Liver (tissue), 9 donors: ENCODE data around the gene MYO1B. TPM values are rescaled to one million over a fixed set of nuclear protein-coding genes. Genes with fewer than 3 reads are reported as not detected.

Experiments
- DNase-seq: peaks from one replicate; pipeline ENCODE4 v3.0.0-alpha.2; 2017; ENCODE audit warnings: low spot score
- H3K27ac ChIP-seq, 2 donors: one replicate each; pipeline ENCODE4 v1.7.0; 2013; ENCODE audit warnings: inconsistent platforms in 2 of 2, low read length in 2 of 2, control low read depth in 1 of 2, low read depth in 1 of 2, mild to moderate bottlenecking in 1 of 2
- H3K27me3 ChIP-seq, 4 donors: one replicate each; pipeline versions ENCODE4 v1.6.1 to v1.7.0; 2013; ENCODE audit warnings: low read length in 3 of 4, inconsistent platforms in 1 of 4, mild to moderate bottlenecking in 1 of 4, moderate library complexity in 1 of 4; ENCODE audit not compliant: control insufficient read depth in 4 of 4, insufficient read depth in 4 of 4
- H3K36me3 ChIP-seq, 4 donors: one replicate each; pipeline versions ENCODE4 v1.6.1 to v1.7.0; 2013; ENCODE audit warnings: low read length in 3 of 4, mild to moderate bottlenecking in 3 of 4, low read depth in 1 of 4, moderate library complexity in 1 of 4; ENCODE audit not compliant: control insufficient read depth in 4 of 4, insufficient read depth in 3 of 4
- H3K4me1 ChIP-seq, 4 donors: one replicate each; pipeline versions ENCODE4 v1.6.1 to v1.7.0; 2013; ENCODE audit warnings: low read length in 3 of 4, mild to moderate bottlenecking in 3 of 4, moderate library complexity in 1 of 4; ENCODE audit not compliant: control insufficient read depth in 4 of 4, insufficient read depth in 4 of 4
- H3K4me3 ChIP-seq, 3 donors: one replicate each; pipeline versions ENCODE4 v1.6.1 to v1.7.0; 2013; ENCODE audit warnings: low read length in 3 of 3, control low read depth in 1 of 3, low read depth in 1 of 3, mild to moderate bottlenecking in 1 of 3
- H3K9ac ChIP-seq, 2 donors: one replicate each; pipeline ENCODE4 v1.7.0; 2013; ENCODE audit warnings: low read length in 2 of 2, mild to moderate bottlenecking in 2 of 2, moderate library complexity in 2 of 2, control low read depth in 1 of 2, low read depth in 1 of 2
- H3K9me3 ChIP-seq, 4 donors: one replicate each; pipeline versions ENCODE4 v1.6.1 to v1.7.0; 2013; ENCODE audit warnings: low read length in 3 of 4; ENCODE audit not compliant: control insufficient read depth in 4 of 4
- ATF3 ChIP-seq: IDR thresholded peaks from 2 replicates; pipeline ENCODE4 v1.6.1; 2016; ENCODE audit warnings: antibody characterized with exemption
- EGR1 ChIP-seq, 2 donors: IDR thresholded peaks; 2 replicates each; pipeline ENCODE4 v1.6.1; 2016 to 2018; ENCODE audit warnings: antibody characterized with exemption in 2 of 2, low read depth in 2 of 2
- FOXA1 ChIP-seq: IDR thresholded peaks from 2 replicates; pipeline ENCODE4 v1.6.1; 2016; ENCODE audit warnings: antibody characterized with exemption
- FOXA2 ChIP-seq: IDR thresholded peaks from 2 replicates; pipeline ENCODE4 v1.6.1; 2016; ENCODE audit warnings: antibody characterized with exemption
- GABPA ChIP-seq, 2 donors: IDR thresholded peaks in 1 of 2; conservative IDR thresholded peaks in 1 of 2; 2 replicates each; pipeline ENCODE4 v1.6.1; 2016; ENCODE audit warnings: antibody characterized with exemption in 2 of 2, mild to moderate bottlenecking in 1 of 2, moderate library complexity in 1 of 2
- HNF4A ChIP-seq, 2 donors: conservative IDR thresholded peaks; 2 replicates each; pipeline ENCODE4 v1.6.1; 2016; ENCODE audit warnings: antibody characterized with exemption in 2 of 2, mild to moderate bottlenecking in 2 of 2
- HNF4G ChIP-seq: IDR thresholded peaks from 2 replicates; pipeline ENCODE4 v1.6.1; 2016; ENCODE audit warnings: antibody characterized with exemption
- MAX ChIP-seq: IDR thresholded peaks from 2 replicates; pipeline ENCODE4 v1.6.1; 2016; ENCODE audit warnings: antibody characterized with exemption
- NR2F2 ChIP-seq: IDR thresholded peaks from 2 replicates; pipeline ENCODE4 v1.6.1; 2016; ENCODE audit warnings: antibody characterized with exemption
- RAD21 ChIP-seq, 2 donors: IDR thresholded peaks; 2 replicates each; pipeline ENCODE4 v1.6.1; 2016; ENCODE audit warnings: antibody characterized with exemption in 2 of 2, mild to moderate bottlenecking in 2 of 2
- REST ChIP-seq: IDR thresholded peaks from 2 replicates; pipeline ENCODE4 v1.6.1; 2016; ENCODE audit warnings: antibody characterized with exemption, mild to moderate bottlenecking
- RXRA ChIP-seq, 2 donors: IDR thresholded peaks; 2 replicates each; pipeline ENCODE4 v1.6.1; 2017 to 2018; ENCODE audit warnings: antibody characterized with exemption in 2 of 2, mild to moderate bottlenecking in 1 of 2
- SP1 ChIP-seq: IDR thresholded peaks from 2 replicates; pipeline ENCODE4 v1.6.1; 2018; ENCODE audit warnings: antibody characterized with exemption, mild to moderate bottlenecking
- TAF1 ChIP-seq: conservative IDR thresholded peaks from 2 replicates; pipeline ENCODE4 v1.6.1; 2016; ENCODE audit warnings: antibody characterized with exemption, mild to moderate bottlenecking
- ZBTB33 ChIP-seq: IDR thresholded peaks from 2 replicates; pipeline ENCODE4 v1.6.1; 2016; ENCODE audit warnings: antibody characterized with exemption
- WGBS: extraction: QIAGEN DNeasy Blood & Tissue Kit; methylation state at CpG from one replicate; pipeline ENCODE4 v1.1.7; 2013; 5-methylcytosine and 5-hydroxymethylcytosine counted together
- polyA plus RNA-seq, 2 donors: library from polyadenylated mRNA; stranded (reverse) in 1 of 2; unstranded in 1 of 2; fragments of 200-250 nt in 1 of 2; fragments of >200 nt in 1 of 2; fragmentation: Nextera tagmentation in 1 of 2; extraction: Ambion mirVana in 1 of 2; gene quantifications; one replicate each; pipeline versions ENCODE4 v1.2.1 to v1.2.3, GENCODE V29; 2013 to 2015
- total RNA-seq, 2 donors: library from RNA; depleted of rRNA; stranded (reverse); fragments of >200 nt; gene quantifications; one replicate each; pipeline ENCODE4 v1.2.3, GENCODE V29; 2014
- donor health status: healthy.
- donor health status: healthy.
- donor health status: healthy.
- donor health status: healthy.
- donor health status: healthy.

The MYO1B gene
- total and polyA plus RNA-seq, 4 donors, result 66.5 to 434 (median 117) TPM

GRCh38 chr2:191350826-191351225 lies 105.6 kb downstream of the MYO1B start:
- Histone ChIP-seq H3K4me1 (no peaks in the 10 kb centered on the region), H3K9me3 (no peaks in the 10 kb centered on the region), H3K27me3 (no peaks in the 10 kb centered on the region), H3K9ac (no peak overlapping the region), H3K36me3 (peaks cover 4 to 59% (median 36%) of the 10 kb centered on the region in 4 donors), H3K4me3 (no peak overlapping the region), H3K27ac (no peak overlapping the region)
- WGBS, result 63% methylated on average over 2 of the region's 2 CpGs
- DNase-seq, result no peak
- TF ChIP-seq FOXA1 (no peak), HNF4A (conservative IDR thresholded peaks at IDR 0.05) (no peak), REST (no peak), FOXA2 (no peak), SP1 (no peak), NR2F2 (no peak), RXRA (IDR thresholded peaks at IDR 0.05) (no peak), HNF4G (no peak), EGR1 (IDR thresholded peaks at IDR 0.05; ENCODE audit: low read depth in 2 of 2) (no peak), TAF1 (no peak), ZBTB33 (no peak), MAX (no peak), GABPA (IDR thresholded peaks at IDR 0.05 in 1 of 2, conservative IDR thresholded peaks at IDR 0.05 in 1 of 2) (no peak), ATF3 (no peak)

GRCh38 chr2:191351298-191351697 lies 106.1 kb downstream of the MYO1B start:
- Histone ChIP-seq H3K4me3 (no peak overlapping the region), H3K9me3 (no peaks in the 10 kb centered on the region), H3K9ac (no peak overlapping the region), H3K27ac (no peak overlapping the region), H3K36me3 (peaks cover 4 to 60% (median 34%) of the 10 kb centered on the region in 4 donors), H3K4me1 (no peaks in the 10 kb centered on the region), H3K27me3 (no peaks in the 10 kb centered on the region)
- no peak for DNase-seq
- 97% methylated on average over 3 of the region's 3 CpGs for WGBS
- no peak for TF ChIP-seq REST
- no peak for TF ChIP-seq ZBTB33
- TF ChIP-seq GABPA (IDR thresholded peaks at IDR 0.05 in 1 of 2, conservative IDR thresholded peaks at IDR 0.05 in 1 of 2), result no peak
- no peak for TF ChIP-seq HNF4A (conservative IDR thresholded peaks at IDR 0.05)
- TF ChIP-seq MAX, result no peak
- TF ChIP-seq EGR1 (IDR thresholded peaks at IDR 0.05; ENCODE audit: low read depth in 2 of 2), result no peak
- TF ChIP-seq FOXA2, result no peak
- TF ChIP-seq RAD21 (IDR thresholded peaks at IDR 0.05), result no peak
- no peak for TF ChIP-seq FOXA1
